ENCODE measurements around the gene MIER3.

DNA sequence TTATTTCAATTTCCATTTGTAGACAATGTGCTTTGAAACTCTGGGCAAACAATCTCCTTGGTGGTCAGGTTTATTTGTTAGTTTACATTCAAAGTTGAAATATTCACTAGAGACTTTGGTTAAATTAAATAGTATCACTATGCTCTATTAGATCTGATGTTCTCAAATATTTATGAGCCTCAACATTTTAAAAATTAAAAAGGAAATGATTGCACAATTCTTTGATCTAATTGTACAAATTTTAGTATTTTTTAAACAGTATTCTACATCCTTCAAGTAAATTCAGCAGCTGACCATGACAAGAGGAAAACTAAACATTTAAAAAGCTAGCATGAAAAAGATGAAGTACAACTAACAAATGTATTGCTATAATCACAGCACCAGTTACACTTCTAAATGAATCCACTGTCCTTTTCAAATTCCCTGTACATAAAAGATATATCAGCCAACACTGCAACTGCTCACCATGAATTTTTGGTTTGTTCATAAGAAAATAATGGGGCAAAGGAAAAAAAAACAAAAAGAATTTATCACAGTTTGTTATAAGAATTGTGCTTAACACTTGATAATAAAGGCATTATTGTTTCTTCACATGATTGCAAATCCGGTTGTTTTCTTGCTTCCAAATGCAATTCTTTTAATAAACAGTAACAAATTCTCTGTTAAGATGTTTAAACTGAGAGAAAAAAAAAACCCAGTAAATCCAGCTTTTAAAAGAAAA lies 31.8 kb downstream of the MIER3 start:
- TF ChIP-seq, protein P1, sequence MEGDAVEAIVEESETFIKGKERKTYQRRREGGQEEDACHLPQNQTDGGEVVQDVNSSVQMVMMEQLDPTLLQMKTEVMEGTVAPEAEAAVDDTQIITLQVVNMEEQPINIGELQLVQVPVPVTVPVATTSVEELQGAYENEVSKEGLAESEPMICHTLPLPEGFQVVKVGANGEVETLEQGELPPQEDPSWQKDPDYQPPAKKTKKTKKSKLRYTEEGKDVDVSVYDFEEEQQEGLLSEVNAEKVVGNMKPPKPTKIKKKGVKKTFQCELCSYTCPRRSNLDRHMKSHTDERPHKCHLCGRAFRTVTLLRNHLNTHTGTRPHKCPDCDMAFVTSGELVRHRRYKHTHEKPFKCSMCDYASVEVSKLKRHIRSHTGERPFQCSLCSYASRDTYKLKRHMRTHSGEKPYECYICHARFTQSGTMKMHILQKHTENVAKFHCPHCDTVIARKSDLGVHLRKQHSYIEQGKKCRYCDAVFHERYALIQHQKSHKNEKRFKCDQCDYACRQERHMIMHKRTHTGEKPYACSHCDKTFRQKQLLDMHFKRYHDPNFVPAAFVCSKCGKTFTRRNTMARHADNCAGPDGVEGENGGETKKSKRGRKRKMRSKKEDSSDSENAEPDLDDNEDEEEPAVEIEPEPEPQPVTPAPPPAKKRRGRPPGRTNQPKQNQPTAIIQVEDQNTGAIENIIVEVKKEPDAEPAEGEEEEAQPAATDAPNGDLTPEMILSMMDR (IDR thresholded peaks at IDR 0.05) = no peak
- TF ChIP-seq POLR2A (IDR thresholded peaks at IDR 0.05) = no peak

Measured in prostate gland (tissue), 2 donors.